ENCODE measurements around the gene EFCAB13. TPM values are rescaled to one million over a fixed set of nuclear protein-coding genes. Genes with fewer than 3 reads are reported as not detected.

Gene EFCAB13
- total RNA-seq, 4 donors from 2014 or later: 3.3 to 17.2 (median 6.2) TPM

DNA sequence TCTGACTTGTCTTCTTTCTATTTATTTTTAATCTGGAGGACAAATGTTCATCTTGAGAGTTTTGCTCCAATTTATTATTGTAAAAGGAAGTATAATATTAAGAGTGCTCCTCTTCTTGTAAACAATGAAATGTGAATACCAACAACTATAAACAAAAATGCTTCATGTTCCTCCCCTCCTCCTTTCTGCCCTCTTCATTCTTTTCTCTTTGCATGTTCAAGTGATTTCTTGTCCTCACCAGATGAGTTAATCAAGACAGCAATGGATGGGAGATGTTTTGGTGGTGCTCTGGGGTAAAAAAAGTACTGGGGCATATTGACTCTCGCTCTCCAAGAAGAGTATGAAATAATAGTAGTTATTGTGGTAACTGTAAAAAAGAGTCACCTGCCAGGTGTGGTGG lies 45.8 kb upstream of the EFCAB13 start:
- DNase-seq (ENCODE audit: low spot score): no peak
- no peak for ATAC-seq (ENCODE audit: low FRiP score)
- TF ChIP-seq CTCF (IDR thresholded peaks at IDR 0.05): no peak

DNA sequence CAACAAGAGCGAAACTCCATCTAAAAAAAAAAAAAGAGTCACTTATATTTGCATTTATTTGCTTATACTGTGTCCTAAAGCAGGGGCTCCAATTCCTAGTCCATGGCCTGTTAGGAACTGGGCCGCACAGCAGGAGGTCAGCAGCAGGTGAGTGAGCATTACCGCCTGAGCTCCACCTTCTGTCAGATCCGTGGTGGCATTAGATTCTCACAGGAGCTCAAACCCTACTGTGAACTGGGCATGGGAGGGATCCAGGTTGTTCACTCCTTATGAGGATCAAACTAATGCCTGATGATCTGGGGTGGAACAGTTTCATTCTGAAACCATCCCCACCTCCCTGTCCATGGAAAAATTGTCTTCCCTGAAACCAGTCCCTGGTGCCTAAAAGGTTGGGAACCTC lies 45.2 kb upstream of the EFCAB13 start:
- DNase-seq (ENCODE audit: low spot score) (no peak), ATAC-seq (ENCODE audit: low FRiP score) (no peak)
- TF ChIP-seq CTCF (IDR thresholded peaks at IDR 0.05): no peak

DNA sequence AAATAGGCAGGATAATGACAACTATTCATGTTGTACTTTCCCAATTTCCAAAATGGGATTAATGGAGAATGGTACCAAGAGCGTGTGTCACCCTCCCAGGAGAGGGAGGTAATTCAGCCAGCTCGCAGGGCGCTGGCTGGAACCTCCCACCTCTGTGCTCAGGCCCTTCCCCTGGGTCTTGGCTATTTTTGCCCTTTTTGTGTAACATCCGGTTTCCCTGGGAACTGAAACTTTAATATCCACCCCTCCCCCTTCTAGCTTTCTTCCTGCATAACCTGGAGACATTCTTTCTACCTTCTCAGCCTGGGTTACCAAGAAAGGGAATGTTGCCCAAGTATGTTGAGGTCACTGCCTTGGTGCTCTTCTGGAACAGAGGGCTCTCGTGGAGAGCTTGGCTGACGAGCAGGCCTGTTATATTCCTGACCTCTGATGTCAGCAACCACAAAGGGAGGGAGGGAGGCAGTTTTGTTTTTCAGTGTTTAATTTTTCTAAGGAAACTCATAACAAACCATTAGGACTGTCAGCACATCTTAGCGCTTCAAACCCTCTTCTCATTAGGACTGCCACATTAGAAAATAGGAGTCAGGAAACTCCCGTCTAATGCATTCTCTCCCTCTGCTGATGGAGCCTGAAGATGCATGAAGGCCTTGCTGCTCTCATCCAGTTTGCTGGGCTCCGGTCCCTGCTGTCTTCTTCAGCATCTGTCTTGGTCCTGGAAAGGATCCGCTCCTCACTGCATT lies 44.5 kb upstream of the EFCAB13 start:
- TF ChIP-seq CTCF (IDR thresholded peaks at IDR 0.05): no peak
- ATAC-seq (ENCODE audit: low FRiP score) (peak; percentile 92), DNase-seq (ENCODE audit: low spot score) (no peak)

- TF ChIP-seq CTCF (IDR thresholded peaks at IDR 0.05): no peak
- no peak for ATAC-seq (ENCODE audit: low FRiP score)
- no peak for DNase-seq (ENCODE audit: low spot score)
Measured at GRCh38 chr17:47280072-47280811, 43.5 kb upstream of the EFCAB13 start.

DNA sequence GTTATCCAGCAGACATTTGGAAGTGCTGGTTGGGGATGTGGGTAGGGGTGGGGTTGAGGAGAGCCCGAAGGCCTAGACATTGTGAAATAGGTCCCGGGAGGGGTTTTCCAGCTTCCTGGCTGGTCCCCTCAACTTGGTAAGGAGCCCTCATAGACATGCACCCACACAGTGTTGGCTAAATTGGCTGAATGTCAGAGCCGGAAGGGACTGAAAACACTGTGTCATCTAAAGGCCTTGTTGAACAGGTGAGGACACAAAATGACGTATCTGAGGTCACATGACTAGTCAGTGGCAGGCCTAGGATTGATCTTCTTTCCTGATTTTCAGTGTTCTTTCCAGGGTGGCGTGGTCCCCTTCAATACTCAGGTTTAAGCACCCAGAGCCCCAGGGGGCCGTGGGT lies 42.5 kb upstream of the EFCAB13 start:
- TF ChIP-seq CTCF (IDR thresholded peaks at IDR 0.05): no peak
- DNase-seq (ENCODE audit: low spot score): no peak
- ATAC-seq (ENCODE audit: low FRiP score): no peak

DNA sequence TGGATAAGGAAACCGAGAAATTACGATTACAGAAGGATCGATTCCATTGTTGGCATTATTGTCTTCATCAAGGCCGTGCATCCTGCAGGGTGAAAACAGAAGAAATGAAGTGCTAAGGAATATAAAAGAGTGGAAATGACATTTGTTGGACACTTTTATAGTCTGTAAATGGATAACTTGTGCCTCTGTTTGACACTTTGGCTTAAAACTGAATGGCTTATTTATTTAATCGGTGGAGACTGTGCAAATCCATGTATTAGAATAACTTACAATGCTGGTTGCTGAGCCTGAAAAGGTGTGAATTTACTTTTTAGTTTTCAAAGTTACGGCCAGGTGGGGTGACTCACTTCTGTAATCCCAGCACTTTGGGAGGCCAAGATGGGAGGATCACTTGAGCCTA lies 38.8 kb upstream of the EFCAB13 start:
- no peak for DNase-seq (ENCODE audit: low spot score)
- ATAC-seq (ENCODE audit: low FRiP score): no peak
- no peak for TF ChIP-seq CTCF (IDR thresholded peaks at IDR 0.05)

Data from omental fat pad (tissue), 4 donors.